A549 (cell line): ENCODE data around the gene NAGPA. TPM values are rescaled to one million over a fixed set of nuclear protein-coding genes. Genes with fewer than 3 reads are reported as not detected.

Experiments used
- ATAC-seq, 2 experiments: fragments of 200-7000 bp in 1 of 2; fragments of >200 bp in 1 of 2; cut with Nextera tagmentation in 1 of 2; cut with Tn5 transposase in 1 of 2; 3 replicates each; pipeline versions ENCODE4 v1.8.0 to v1.9.1; 2018 to 2020; ENCODE audit warnings: mild to moderate bottlenecking in 1 of 2, moderate library complexity in 1 of 2
- CTCF ChIA-PET: fragments of 300-600 bp; sonication (Branson Sonifier 250); formaldehyde crosslinking; extraction: SDS; loops from one replicate; lab custom pipeline; 2021; ENCODE audit warnings: antibody characterized with exemption, inconsistent platforms; lab: Yijun Ruan, JAX
- POLR2A ChIA-PET: fragments of 350-600 bp; formaldehyde crosslinking; extraction: SDS; loops from one replicate; lab custom pipeline; 2021; ENCODE audit warnings: antibody characterized with exemption, inconsistent platforms; lab: Yijun Ruan, JAX
- DNase-seq, 2 experiments: peaks; one replicate each; pipeline versions ENCODE4 v3.0.0 to v3.0.0-alpha.2; 2011 to 2016; ENCODE audit warnings: low read depth in 1 of 2, low spot score in 1 of 2
- FAIRE-seq: peaks from 2 replicates; lab custom pipeline; 2011; peaks lifted over from hg19 to GRCh38; lab: Jason Lieb, UNC
- H3K27ac ChIP-seq, 2 experiments: fragments of >200 bp; sonication (Bioruptor Twin); formaldehyde crosslinking; 3 replicates each; pipeline ENCODE4 v1.5.1; 2016 to 2017
- H3K4me1 ChIP-seq: fragments of >200 bp; sonication (Bioruptor Twin); formaldehyde crosslinking; 3 replicates; pipeline ENCODE4 v1.6.1; 2016
- H3K4me2 ChIP-seq: fragments of >200 bp; sonication (Bioruptor Twin); formaldehyde crosslinking; 3 replicates; pipeline ENCODE4 v1.6.1; 2016
- H3K4me3 ChIP-seq: fragments of >200 bp; sonication (Bioruptor Twin); formaldehyde crosslinking; 3 replicates; pipeline ENCODE4 v1.5.1; 2016
- H3K9me3 ChIP-seq: fragments of >200 bp; sonication (Bioruptor Twin); formaldehyde crosslinking; 3 replicates; pipeline ENCODE4 v1.6.1; 2016
- BCL3 ChIP-seq: fragments of >200 bp; sonication (Bioruptor Twin); formaldehyde crosslinking; IDR thresholded peaks from 3 replicates; pipeline ENCODE4 v1.6.1; 2016
- BHLHE40 ChIP-seq: IDR thresholded peaks from 2 replicates; pipeline ENCODE4 v1.6.1; 2012; ENCODE audit warnings: low read depth, low read length, inconsistent platforms
- CBX2 ChIP-seq: fragments of 200-600 bp; sonication (generic); IDR thresholded peaks from 2 replicates; pipeline ENCODE4 v1.6.1; 2016; ENCODE audit warnings: low read depth, mild to moderate bottlenecking, borderline replicate concordance
- CBX8 ChIP-seq: fragments of 200-600 bp; sonication (generic); IDR thresholded peaks from 2 replicates; pipeline ENCODE4 v1.6.1; 2016
- CHD2 ChIP-seq: fragments of 150-350 bp; IDR thresholded peaks from 2 replicates; pipeline ENCODE4 v1.6.1; 2014; ENCODE audit warnings: low read length; ENCODE audit not compliant: partially characterized antibody
- EHF ChIP-seq: fragments of 250-450 bp; sonication (Bioruptor Pico); IDR thresholded peaks from 2 replicates; pipeline ENCODE4 v1.5.0; 2020; ENCODE audit warnings: mild to moderate bottlenecking
- ESRRA ChIP-seq: fragments of 150-350 bp; IDR thresholded peaks from 2 replicates; pipeline ENCODE4 v1.6.1; 2014; ENCODE audit warnings: mild to moderate bottlenecking, low read length, borderline replicate concordance
- FOSB ChIP-seq: fragments of 250-450 bp; sonication (Bioruptor Pico); IDR thresholded peaks from 2 replicates; pipeline ENCODE4 v1.5.0; 2020; ENCODE audit warnings: mild to moderate bottlenecking, moderate library complexity
- FOXS1 ChIP-seq: fragments of 250-450 bp; sonication (Bioruptor Pico); IDR thresholded peaks from 2 replicates; pipeline ENCODE4 v1.5.0; 2020; ENCODE audit warnings: mild to moderate bottlenecking, moderate library complexity
- HOXB13 ChIP-seq: fragments of 250-450 bp; sonication (Bioruptor Pico); IDR thresholded peaks from 2 replicates; pipeline ENCODE4 v1.5.0; 2020; ENCODE audit warnings: low read depth, mild to moderate bottlenecking, moderate library complexity
- HOXB5 ChIP-seq: fragments of 250-450 bp; sonication (Bioruptor Pico); IDR thresholded peaks from 2 replicates; pipeline ENCODE4 v1.5.0; 2020; ENCODE audit warnings: mild to moderate bottlenecking, moderate library complexity
- MAFK ChIP-seq: fragments of 450-650 bp; IDR thresholded peaks from 2 replicates; pipeline ENCODE4 v1.6.1; 2014; ENCODE audit not compliant: partially characterized antibody
- MYC ChIP-seq: IDR thresholded peaks from 2 replicates; pipeline ENCODE4 v1.6.1; 2012; ENCODE audit warnings: mild to moderate bottlenecking, inconsistent platforms, low read length, improper control_type of control experiment, borderline replicate concordance
- NFE2L2 ChIP-seq: fragments of 150-350 bp; conservative IDR thresholded peaks from 2 replicates; pipeline ENCODE4 v1.6.1; 2014; ENCODE audit warnings: low read length
- POLR2A ChIP-seq: IDR thresholded peaks from 2 replicates; pipeline ENCODE4 v1.6.1; 2012; ENCODE audit warnings: mild to moderate bottlenecking, low read length
- RARB ChIP-seq: fragments of 250-450 bp; sonication (Bioruptor Pico); IDR thresholded peaks from 2 replicates; pipeline ENCODE4 v1.8.0; 2021; ENCODE audit warnings: mild to moderate bottlenecking, moderate library complexity
- RCOR1 ChIP-seq: fragments of 150-350 bp; IDR thresholded peaks from 2 replicates; pipeline ENCODE4 v1.6.1; 2014; ENCODE audit warnings: antibody characterized with exemption, low read length, low read depth
- RNF2 ChIP-seq: fragments of 200-600 bp; sonication (generic); IDR thresholded peaks from 2 replicates; pipeline ENCODE4 v1.6.1; 2016; ENCODE audit warnings: low read depth, mild to moderate bottlenecking, antibody characterized with exemption, moderate library complexity, borderline replicate concordance
- USF2 ChIP-seq: fragments of 450-650 bp; IDR thresholded peaks from 2 replicates; pipeline ENCODE4 v1.6.1; 2014; ENCODE audit warnings: antibody characterized with exemption
- ZC3H11A ChIP-seq: fragments of 450-650 bp; IDR thresholded peaks from 2 replicates; pipeline ENCODE4 v1.6.1; 2014; ENCODE audit warnings: antibody characterized with exemption, mild to moderate bottlenecking
- ZFP36 ChIP-seq: fragments of 450-650 bp; IDR thresholded peaks from 2 replicates; pipeline ENCODE4 v1.6.1; 2014; ENCODE audit warnings: borderline replicate concordance; ENCODE audit not compliant: partially characterized antibody
- ZNF302 ChIP-seq: fragments of 250-450 bp; sonication (Bioruptor Pico); IDR thresholded peaks from 2 replicates; pipeline ENCODE4 v1.9.0; 2021; ENCODE audit warnings: inconsistent platforms, mild to moderate bottlenecking, moderate library complexity
- ZSCAN20 ChIP-seq: fragments of 250-450 bp; sonication (Bioruptor Pico); IDR thresholded peaks from 2 replicates; pipeline ENCODE4 v1.8.0; 2022; ENCODE audit warnings: mild to moderate bottlenecking, moderate library complexity
- WGBS: methylation state at CpG from one replicate; pipeline ENCODE4 v1.1.6; 2017; ENCODE audit errors: missing lambda C conversion rate; 5-methylcytosine and 5-hydroxymethylcytosine counted together
- polyA plus RNA-seq, 4 experiments: library from polyadenylated mRNA; depleted of rRNA in 3 of 4; stranded (reverse); fragments of >200 nt; fragmentation: RNase III in 1 of 4; extraction: RNeasy Plus Mini Kit Qiagen cat#74134 plus additional on column Dnase treatment in 1 of 4; gene quantifications; 2 replicates in 3 of 4; 3 replicates in 1 of 4; pipeline ENCODE4 v1.2.3, GENCODE V29; 2011 to 2017
- TF ChIP-seq, protein P1 (sequence below): IDR thresholded peaks from 2 replicates; pipeline ENCODE4 v1.6.1; 2012; ENCODE audit warnings: low read depth, borderline replicate concordance
- TF ChIP-seq, protein P2 (sequence below): fragments of >200 bp; sonication (Bioruptor Twin); formaldehyde crosslinking; IDR thresholded peaks from 2 replicates; pipeline ENCODE4 v1.6.1; 2016

Gene NAGPA
- polyA plus RNA-seq, 2 of the 4 experiments (the other 2 are of a cell fraction), result 6.5 to 17.3 TPM

- Histone ChIP-seq H3K4me3 (no peak overlapping the region), H3K4me1 (peaks cover 10% of the 10 kb centered on the region; the same call in 1 of the 3 replicates), H3K4me2 (no peak overlapping the region), H3K9me3 (no peaks in the 10 kb centered on the region), H3K27ac (no peak overlapping the region)
- DNase-seq (no peak), ATAC-seq (no peak), FAIRE-seq (no peak)
- TF ChIP-seq HOXB13 (CRISPR knock-in tag) (no peak), USF2 (0 out of 2 replicates have a peak, but pooled peaks have one; percentile 25)
- CTCF ChIA-PET, result no interaction called here
- POLR2A ChIA-PET, result no interaction called here
- WGBS, result 43% methylated on average over 9 of the region's 9 CpGs
Measured at GRCh38 chr16:5069048-5069447, 35.3 kb upstream of the NAGPA start.

GRCh38 chr16:5066511-5066910, 32.8 kb upstream of the NAGPA start:
- Histone ChIP-seq H3K9me3 (no peaks in the 10 kb centered on the region), H3K4me1 (peaks cover 6% of the 10 kb centered on the region; the same call in 1 of the 3 replicates), H3K4me2 (no peak overlapping the region), H3K4me3 (no peak overlapping the region), H3K27ac (no peak overlapping the region)
- no peak for TF ChIP-seq RCOR1
- TF ChIP-seq, protein P1, sequence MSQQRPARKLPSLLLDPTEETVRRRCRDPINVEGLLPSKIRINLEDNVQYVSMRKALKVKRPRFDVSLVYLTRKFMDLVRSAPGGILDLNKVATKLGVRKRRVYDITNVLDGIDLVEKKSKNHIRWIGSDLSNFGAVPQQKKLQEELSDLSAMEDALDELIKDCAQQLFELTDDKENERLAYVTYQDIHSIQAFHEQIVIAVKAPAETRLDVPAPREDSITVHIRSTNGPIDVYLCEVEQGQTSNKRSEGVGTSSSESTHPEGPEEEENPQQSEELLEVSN, result no peak
- TF ChIP-seq HOXB5 (CRISPR knock-in tag), result no peak
- no peak for TF ChIP-seq RNF2
- TF ChIP-seq ZFP36, result no peak
- TF ChIP-seq BHLHE40, result no peak
- no peak for TF ChIP-seq CHD2
- no peak for TF ChIP-seq MYC
- TF ChIP-seq MAFK, result no peak
- TF ChIP-seq, protein P2, sequence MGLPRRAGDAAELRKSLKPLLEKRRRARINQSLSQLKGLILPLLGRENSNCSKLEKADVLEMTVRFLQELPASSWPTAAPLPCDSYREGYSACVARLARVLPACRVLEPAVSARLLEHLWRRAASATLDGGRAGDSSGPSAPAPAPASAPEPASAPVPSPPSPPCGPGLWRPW, result no peak
- TF ChIP-seq ZNF302 (CRISPR knock-in tag), result no peak
- no peak for TF ChIP-seq CBX8
- no peak for TF ChIP-seq FOXS1 (CRISPR knock-in tag)
- TF ChIP-seq NFE2L2, result no peak
- TF ChIP-seq ZC3H11A, result no peak
- TF ChIP-seq HOXB13 (CRISPR knock-in tag), result no peak
- TF ChIP-seq RARB (CRISPR knock-in tag), result no peak
- no peak for DNase-seq
- ChIA-PET POLR2A (no interaction called here), CTCF (interaction anchor here (1.5 kb wide), 1 partner anchor 30 kb away, joined by 3 read pairs; no protein-coding TSS in a partner anchor)
- FAIRE-seq, result no peak
- 41% methylated on average over 6 of the region's 6 CpGs for WGBS
- no peak for ATAC-seq

- no peaks in the 10 kb centered on the region for H3K9me3 ChIP-seq
- H3K4me2 ChIP-seq, result no peak within 1 kb of the TSS
- ChIA-PET CTCF (interaction anchor here (1.5 kb wide), 1 partner anchor 29 kb away, joined by 3 read pairs; no protein-coding TSS in a partner anchor), POLR2A (no interaction called here)
- DNase-seq, result no peak
- no peak within 1 kb of the TSS for H3K27ac ChIP-seq
- no peak for TF ChIP-seq ZFP36
- TF ChIP-seq POLR2A, result no peak
- TF ChIP-seq BHLHE40, result no peak
- TF ChIP-seq CBX2, result no peak
- TF ChIP-seq ESRRA, result no peak
- no peak for TF ChIP-seq BCL3
- TF ChIP-seq EHF (CRISPR knock-in tag), result no peak
- TF ChIP-seq ZSCAN20 (CRISPR knock-in tag), result no peak
- no peak for TF ChIP-seq FOSB
- no peak for TF ChIP-seq MAFK
- no peak for TF ChIP-seq CHD2
- peak in 1 of 2 experiments; percentile 29; a peak in 3 of 6 replicates for ATAC-seq
- WGBS, result 54% methylated on average over 9 of the region's 10 CpGs
- FAIRE-seq, result no peak
- H3K4me1 ChIP-seq, result peaks cover 6% of the 10 kb centered on the region; the same call in 1 of the 3 replicates
- H3K4me3 ChIP-seq, result no peak within 1 kb of the TSS
Measured at GRCh38 chr16:5065813-5066212, 32.1 kb upstream of the NAGPA start, which contains the start of gene C16orf89. C16orf89 (minus strand) TSS chr16:5065956; CDS start chr16:5065908, 48 bp downstream.
